Measurements from ENCODE around the gene ZFP37.

GRCh38 chr9:113011911-113012381, 44.6 kb downstream of the ZFP37 start, which contains the start of gene ZNF883:
- TF ChIP-seq POLR2A (IDR thresholded peaks at IDR 0.05) = no peak
- no peak for TF ChIP-seq CTCF (IDR thresholded peaks at IDR 0.05)
